ENCODE results near the gene MRPS18A. TPM values are rescaled to one million over a fixed set of nuclear protein-coding genes. Genes with fewer than 3 reads are reported as not detected.

The MRPS18A gene
- total and polyA plus RNA-seq, 2 of the 8 experiments (the other 6 are each of a cell fraction or from before 2014, with no cell fraction given), result 48.3 to 121 TPM

- WGBS, 2 experiments (ENCODE audit: extremely low coverage in 1 of 2, insufficient coverage in 1 of 2, insufficient read length in 1 of 2, insufficient replicate concordance in 2 of 2, low coverage in 1 of 2, low lambda C conversion rate in 2 of 2, missing lambda C conversion rate in 1 of 2), result 79% methylated on average over 7 of the region's 10 CpGs; no CpG with 5 or more reads in 1 of the 2 experiments
- TF ChIP-seq SIRT6 (IDR thresholded peaks at IDR 0.05; ENCODE audit: low read length) (no peak), TEAD4 (IDR thresholded peaks at IDR 0.05; ENCODE audit: low read depth, low read length) (no peak)
- H3K56ac ChIP-seq (replicated peaks; ENCODE audit: insufficient read length, low read depth, low read length), result no peak overlapping the region
- H3K36me3 ChIP-seq (ENCODE audit: control insufficient read depth in 2 of 4, insufficient read depth in 4 of 4, low read length in 3 of 4), result no peaks in the 10 kb centered on the region
- no peak overlapping the region for H3K9ac ChIP-seq (replicated peaks in 1 of 4; ENCODE audit: extremely low read depth in 1 of 4, low read depth in 3 of 4, low read length in 3 of 4)
- no peaks in the 10 kb centered on the region for H3K79me1 ChIP-seq (ENCODE audit: low read depth, low read length)
- H3K4ac ChIP-seq (replicated peaks; ENCODE audit: insufficient read length, low read depth, low read length), result no peak overlapping the region
- ChIA-PET CTCF (ENCODE audit: partially characterized antibody) (interaction anchor here (0.9 to 5.1 kb wide), 5 partner anchors 9 to 86 kb away, joined by 3 to 31 read pairs (median 4); no protein-coding TSS in a partner anchor), POLR2A (ENCODE audit: partially characterized antibody) (interaction anchor here (1.9 to 2.0 kb wide), 2 partner anchors 11 to 37 kb away, joined by 5 to 6 read pairs; partner anchors contain the start of gene VEGFA)
- no peaks in the 10 kb centered on the region for H3K27me3 ChIP-seq (replicated peaks in 1 of 4; ENCODE audit: control insufficient read depth in 3 of 4, extremely low read depth in 1 of 4, insufficient read depth in 3 of 4, low read length in 3 of 4)
- peak overlapping the region; percentile 75; the same call in 1 of the 2 replicates for H2BK12ac ChIP-seq (ENCODE audit: low read depth, low read length)
- H3K14ac ChIP-seq (ENCODE audit: insufficient read length), result no peak overlapping the region
- H2BK20ac ChIP-seq (ENCODE audit: low read length), result 0 out of 2 replicates have a peak overlapping the region, but pooled peaks have one; percentile 48
- H3K23ac ChIP-seq (ENCODE audit: insufficient read length), result no peak overlapping the region
- no peak for FAIRE-seq
- H3K27ac ChIP-seq (ENCODE audit: low read depth, low read length), result no peak overlapping the region
- H4K8ac ChIP-seq (ENCODE audit: extremely low read depth, insufficient read depth, low read length), result peak overlapping the region; percentile 35
- no peak overlapping the region for H2BK5ac ChIP-seq (ENCODE audit: low read depth, low read length)
- H2AFZ ChIP-seq (ENCODE audit: low read length), result 0 out of 2 replicates have a peak overlapping the region, but pooled peaks have one; percentile 13
- peaks cover 0 to 11% (median under 1%) of the 10 kb centered on the region in 4 experiments; a peak in 3 of 7 replicates for H3K4me1 ChIP-seq (replicated peaks in 1 of 4; ENCODE audit: control insufficient read depth in 3 of 4, insufficient read depth in 4 of 4, low read length in 3 of 4)
- no peak overlapping the region for H3K4me3 ChIP-seq (ENCODE audit: extremely low read depth in 1 of 4, insufficient read depth in 2 of 4, low read depth in 3 of 4, low read length in 4 of 4)
- no peaks in the 10 kb centered on the region for H3K79me2 ChIP-seq (ENCODE audit: control insufficient read depth in 1 of 2, insufficient read depth in 2 of 2, low read length in 2 of 2)
- no peak overlapping the region for H4K91ac ChIP-seq (replicated peaks; ENCODE audit: insufficient read length, low read length)
- H3K18ac ChIP-seq (ENCODE audit: extremely low read depth, low read length), result no peak overlapping the region; the same call in 1 of the 2 replicates
- no peak overlapping the region for H2AK5ac ChIP-seq (ENCODE audit: low read depth, low read length)
- H2BK15ac ChIP-seq (ENCODE audit: low read length), result no peak overlapping the region
- no peak overlapping the region for H2BK120ac ChIP-seq (replicated peaks; ENCODE audit: low read depth, low read length)
- no peak overlapping the region for H3K4me2 ChIP-seq (ENCODE audit: insufficient read depth in 1 of 2, low read depth in 2 of 2, low read length in 2 of 2)
- no peak for DNase-seq (ENCODE audit: low read depth in 1 of 2, low spot score in 2 of 2)
- H3K23me2 ChIP-seq (ENCODE audit: low read depth, low read length), result peaks cover 7% of the 10 kb centered on the region; the same call in 1 of the 2 replicates
- H3K9me3 ChIP-seq (ENCODE audit: insufficient read depth in 2 of 2, low read depth in 1 of 2, low read length in 1 of 2), result no peaks in the 10 kb centered on the region
- peaks cover 0 to 3% of the 10 kb centered on the region in 2 experiments for H4K20me1 ChIP-seq (replicated peaks in 1 of 2; ENCODE audit: control insufficient read depth in 1 of 2, insufficient read depth in 2 of 2, low read length in 2 of 2)
- no peak overlapping the region for H4K5ac ChIP-seq (ENCODE audit: insufficient read length, low read depth, low read length)
Measured at GRCh38 chr6:43733471-43734293, 46.1 kb upstream of the MRPS18A start.

Data from H1 (cell line).